EL (cell line): ENCODE data around the gene TAB2.

Source experiments
- DNase-seq: peaks from one replicate; pipeline ENCODE4 v3.0.0-alpha.2; 2016

TAB2 gene

GRCh38 chr6:149317644-149318571, at the start of gene TAB2:
TAB2 (plus strand) TSS chr6:149317712; CDS start chr6:149369998, 52,286 bp downstream.
- DNase-seq = peak; percentile 49

- DNase-seq = no peak
These were observed 49.4 kb upstream of the TAB2 start for GRCh38 chr6:149268146-149268545.

GRCh38 chr6:149268768-149269167, 48.7 kb upstream of the TAB2 start:
- DNase-seq = no peak

GRCh38 chr6:149270616-149271015, 46.9 kb upstream of the TAB2 start:
- DNase-seq = no peak

- peak; percentile 8 for DNase-seq
These were observed 45.9 kb upstream of the TAB2 start for GRCh38 chr6:149271348-149272340.

GRCh38 chr6:149273318-149273717, 44.2 kb upstream of the TAB2 start:
- DNase-seq = no peak

GRCh38 chr6:149275621-149276020, 41.9 kb upstream of the TAB2 start:
- DNase-seq = peak; percentile 14

- DNase-seq = no peak
These were observed 39.9 kb upstream of the TAB2 start for GRCh38 chr6:149277621-149278020.

- no peak for DNase-seq
These were observed 38.5 kb upstream of the TAB2 start for GRCh38 chr6:149278997-149279396.

GRCh38 chr6:149284904-149285303, 32.6 kb upstream of the TAB2 start:
- DNase-seq = no peak

GRCh38 chr6:149285626-149286025, 31.9 kb upstream of the TAB2 start:
- no peak for DNase-seq

- DNase-seq = no peak
These were observed 30.6 kb upstream of the TAB2 start for GRCh38 chr6:149286905-149287304.

GRCh38 chr6:149289192-149289781, 28.2 kb upstream of the TAB2 start:
- no peak for DNase-seq

GRCh38 chr6:149289966-149290365, 27.5 kb upstream of the TAB2 start:
- no peak for DNase-seq

GRCh38 chr6:149293244-149293643, 24.3 kb upstream of the TAB2 start:
- DNase-seq = no peak

- no peak for DNase-seq
These were observed 16.9 kb upstream of the TAB2 start for GRCh38 chr6:149300563-149300962.

- no peak for DNase-seq
These were observed 14.8 kb upstream of the TAB2 start for GRCh38 chr6:149302723-149303122.

- no peak for DNase-seq
These were observed 14.0 kb upstream of the TAB2 start for GRCh38 chr6:149303468-149303867.

- no peak for DNase-seq
These were observed 12.1 kb upstream of the TAB2 start for GRCh38 chr6:149305372-149305771.

GRCh38 chr6:149306967-149307366, 10.5 kb upstream of the TAB2 start:
- peak; percentile 72 for DNase-seq

GRCh38 chr6:149311293-149311692, 6.2 kb upstream of the TAB2 start:
- no peak for DNase-seq

- no peak for DNase-seq
These were observed 5.7 kb upstream of the TAB2 start for GRCh38 chr6:149311766-149312165.

- DNase-seq = no peak
These were observed 4.4 kb upstream of the TAB2 start for GRCh38 chr6:149313070-149313469.
